ENCODE measurements around the gene GRIA1. TPM values are rescaled to one million over a fixed set of nuclear protein-coding genes. Genes with fewer than 3 reads are reported as not detected.

The GRIA1 gene
- total RNA-seq, 1 donor from 2014 or later: 1.6 TPM

GRCh38 chr5:153748823-153749222 is 258.4 kb downstream of the GRIA1 start:
- no peaks in the 10 kb centered on the region for H3K36me3 Mint-ChIP-seq (ENCODE audit: low read depth)
- H3K27me3 Mint-ChIP-seq (ENCODE audit: low read depth): no peaks in the 10 kb centered on the region
- H3K4me1 Mint-ChIP-seq: peaks cover 18% of the 10 kb centered on the region
- H3K9me3 Mint-ChIP-seq: no peaks in the 10 kb centered on the region
- peak overlapping the region; percentile 46 for H3K27ac Mint-ChIP-seq (ENCODE audit: unreplicated experiment)
- DNase-seq (ENCODE audit: low read depth, low spot score): no peak
- H3K4me3 Mint-ChIP-seq: no peak overlapping the region
- TF ChIP-seq CTCF (conservative IDR thresholded peaks at IDR 0.05): no peak

- DNase-seq (ENCODE audit: low read depth, low spot score): no peak
- H3K9me3 Mint-ChIP-seq: no peaks in the 10 kb centered on the region
- peaks cover 22% of the 10 kb centered on the region for H3K4me1 Mint-ChIP-seq
- H3K4me3 Mint-ChIP-seq: no peak overlapping the region
- no peak overlapping the region for H3K27ac Mint-ChIP-seq (ENCODE audit: unreplicated experiment)
- no peaks in the 10 kb centered on the region for H3K36me3 Mint-ChIP-seq (ENCODE audit: low read depth)
- TF ChIP-seq CTCF (conservative IDR thresholded peaks at IDR 0.05): no peak
- H3K27me3 Mint-ChIP-seq (ENCODE audit: low read depth): no peaks in the 10 kb centered on the region
Measured at GRCh38 chr5:153749960-153750359, 259.5 kb downstream of the GRIA1 start.

- no peak for TF ChIP-seq CTCF (conservative IDR thresholded peaks at IDR 0.05)
- Mint-ChIP-seq H3K27ac (ENCODE audit: unreplicated experiment) (no peak overlapping the region), H3K9me3 (no peaks in the 10 kb centered on the region), H3K36me3 (ENCODE audit: low read depth) (no peaks in the 10 kb centered on the region), H3K27me3 (ENCODE audit: low read depth) (no peaks in the 10 kb centered on the region), H3K4me3 (no peak overlapping the region), H3K4me1 (peaks cover 22% of the 10 kb centered on the region)
- DNase-seq (ENCODE audit: low read depth, low spot score): no peak
Measured at GRCh38 chr5:153751251-153751650, 260.8 kb downstream of the GRIA1 start.

GRCh38 chr5:153752890-153753289 is 262.4 kb downstream of the GRIA1 start:
- H3K4me3 Mint-ChIP-seq: no peak overlapping the region
- no peaks in the 10 kb centered on the region for H3K27me3 Mint-ChIP-seq (ENCODE audit: low read depth)
- TF ChIP-seq CTCF (conservative IDR thresholded peaks at IDR 0.05): no peak
- peaks cover 22% of the 10 kb centered on the region for H3K4me1 Mint-ChIP-seq
- no peaks in the 10 kb centered on the region for H3K9me3 Mint-ChIP-seq
- H3K36me3 Mint-ChIP-seq (ENCODE audit: low read depth): no peaks in the 10 kb centered on the region
- DNase-seq (ENCODE audit: low read depth, low spot score): no peak
- no peak overlapping the region for H3K27ac Mint-ChIP-seq (ENCODE audit: unreplicated experiment)

GRCh38 chr5:153753645-153754432 is 263.4 kb downstream of the GRIA1 start:
- Mint-ChIP-seq H3K27me3 (ENCODE audit: low read depth) (no peaks in the 10 kb centered on the region), H3K4me1 (peaks cover 22% of the 10 kb centered on the region), H3K27ac (ENCODE audit: unreplicated experiment) (no peak overlapping the region), H3K9me3 (no peaks in the 10 kb centered on the region), H3K4me3 (no peak overlapping the region), H3K36me3 (ENCODE audit: low read depth) (no peaks in the 10 kb centered on the region)
- no peak for DNase-seq (ENCODE audit: low read depth, low spot score)
- TF ChIP-seq CTCF (conservative IDR thresholded peaks at IDR 0.05): no peak
